ENCODE data around the gene REV3L.
"Not testable (repeated sequence)": the region's sequence is repeated elsewhere in the genome, so short reads cannot be mapped to it uniquely, and the experiment has no call there.

Gene REV3L

DNA sequence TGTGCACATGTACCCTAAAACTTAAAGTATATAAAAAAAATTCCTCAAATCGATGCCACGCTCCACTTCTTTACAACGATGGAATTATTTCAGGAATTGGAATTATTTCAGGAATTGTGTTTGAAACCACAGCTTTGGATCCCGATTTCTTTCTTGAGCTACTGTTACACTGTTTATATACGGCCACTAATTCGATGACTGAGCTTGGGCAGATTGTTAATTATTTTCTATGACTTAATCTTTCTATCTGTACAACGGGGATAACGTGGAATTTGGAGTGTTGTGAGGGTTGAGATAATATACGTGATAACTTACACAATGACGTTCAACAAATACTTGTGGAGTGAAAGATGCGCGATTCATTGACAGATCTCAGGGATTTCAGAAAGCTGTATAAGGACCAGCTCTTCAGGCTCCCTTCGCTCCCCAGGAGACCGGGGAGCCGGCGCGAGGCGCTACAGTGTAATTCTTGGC lies 224.4 kb downstream of the REV3L start:
- H3K9me2 ChIP-seq (replicated peaks; ENCODE audit: insufficient read depth, low read length): no peaks in the 10 kb centered on the region
- TF ChIP-seq, protein P1, sequence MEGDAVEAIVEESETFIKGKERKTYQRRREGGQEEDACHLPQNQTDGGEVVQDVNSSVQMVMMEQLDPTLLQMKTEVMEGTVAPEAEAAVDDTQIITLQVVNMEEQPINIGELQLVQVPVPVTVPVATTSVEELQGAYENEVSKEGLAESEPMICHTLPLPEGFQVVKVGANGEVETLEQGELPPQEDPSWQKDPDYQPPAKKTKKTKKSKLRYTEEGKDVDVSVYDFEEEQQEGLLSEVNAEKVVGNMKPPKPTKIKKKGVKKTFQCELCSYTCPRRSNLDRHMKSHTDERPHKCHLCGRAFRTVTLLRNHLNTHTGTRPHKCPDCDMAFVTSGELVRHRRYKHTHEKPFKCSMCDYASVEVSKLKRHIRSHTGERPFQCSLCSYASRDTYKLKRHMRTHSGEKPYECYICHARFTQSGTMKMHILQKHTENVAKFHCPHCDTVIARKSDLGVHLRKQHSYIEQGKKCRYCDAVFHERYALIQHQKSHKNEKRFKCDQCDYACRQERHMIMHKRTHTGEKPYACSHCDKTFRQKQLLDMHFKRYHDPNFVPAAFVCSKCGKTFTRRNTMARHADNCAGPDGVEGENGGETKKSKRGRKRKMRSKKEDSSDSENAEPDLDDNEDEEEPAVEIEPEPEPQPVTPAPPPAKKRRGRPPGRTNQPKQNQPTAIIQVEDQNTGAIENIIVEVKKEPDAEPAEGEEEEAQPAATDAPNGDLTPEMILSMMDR (IDR thresholded peaks at IDR 0.05; ENCODE audit: low read length): no peak
- TF ChIP-seq EZH2phosphoT487 (IDR thresholded peaks at IDR 0.05; ENCODE audit: low read length) (no peak), EZH2 (optimal IDR thresholded peaks at IDR 0.05; ENCODE audit: low read depth, low read length) (no peak)
- peak overlapping the region; percentile 32; the same call in 1 of the 2 replicates for H3K4me3 ChIP-seq (ENCODE audit: low read length)
- no peaks in the 10 kb centered on the region for H3K4me1 ChIP-seq (ENCODE audit: low read length)
- no peaks in the 10 kb centered on the region for H3K36me3 ChIP-seq (replicated peaks; ENCODE audit: insufficient read depth, low read length)
- peak overlapping the region; percentile 66 for H3K4me2 ChIP-seq (ENCODE audit: low read depth, low read length)
- H3K9me3 ChIP-seq (replicated peaks; ENCODE audit: insufficient read depth, low read length): no peaks in the 10 kb centered on the region
- no peak overlapping the region for H3K27ac ChIP-seq (ENCODE audit: low read length)
- no peak for DNase-seq
- no peaks in the 10 kb centered on the region for H4K20me1 ChIP-seq (ENCODE audit: insufficient read depth, low read length)
- H3K79me2 ChIP-seq (ENCODE audit: low read length): peaks cover 22% of the 10 kb centered on the region
- no peaks in the 10 kb centered on the region for H3K27me3 ChIP-seq (replicated peaks; ENCODE audit: insufficient read depth, low read length)
- H2AFZ ChIP-seq (ENCODE audit: low read length): peak overlapping the region; percentile 70
- H3K9ac ChIP-seq (ENCODE audit: low read length): peak overlapping the region; percentile 28; the same call in 1 of the 2 replicates
- H3F3A ChIP-seq (ENCODE audit: insufficient read depth, low read length): no peaks in the 10 kb centered on the region; the same call in 1 of the 2 replicates

DNA sequence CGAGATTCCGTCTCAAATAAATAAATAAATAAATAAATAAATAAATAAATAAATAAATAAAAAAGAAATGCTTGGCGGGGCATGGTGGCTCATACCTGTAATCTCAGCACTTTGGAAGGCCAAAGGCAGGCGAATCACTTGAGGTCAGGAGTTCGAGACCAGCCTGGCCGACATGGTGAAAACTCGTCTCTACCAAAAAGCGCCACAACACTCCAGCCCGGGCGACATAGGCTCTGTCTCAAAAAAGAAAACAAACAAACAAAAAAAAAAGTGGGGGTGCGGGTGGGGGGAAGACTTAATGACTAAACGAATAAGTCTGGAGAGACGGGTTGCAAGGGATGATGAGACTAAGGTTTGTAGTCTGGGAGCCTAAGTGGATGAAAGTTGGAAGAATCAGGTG lies 225.0 kb downstream of the REV3L start:
- Histone ChIP-seq H3K79me2 (ENCODE audit: low read length) (peaks cover 22% of the 10 kb centered on the region), H3K4me3 (ENCODE audit: low read length) (no peak overlapping the region), H3K27me3 (replicated peaks; ENCODE audit: insufficient read depth, low read length) (no peaks in the 10 kb centered on the region), H3K27ac (ENCODE audit: low read length) (no peak overlapping the region), H3K9me3 (replicated peaks; ENCODE audit: insufficient read depth, low read length) (no peaks in the 10 kb centered on the region), H3F3A (ENCODE audit: insufficient read depth, low read length) (no peaks in the 10 kb centered on the region; the same call in 1 of the 2 replicates), H3K9ac (ENCODE audit: low read length) (no peak overlapping the region), H4K20me1 (ENCODE audit: insufficient read depth, low read length) (no peaks in the 10 kb centered on the region), H3K4me1 (ENCODE audit: low read length) (no peaks in the 10 kb centered on the region), H3K36me3 (replicated peaks; ENCODE audit: insufficient read depth, low read length) (no peaks in the 10 kb centered on the region), H3K9me2 (replicated peaks; ENCODE audit: insufficient read depth, low read length) (no peaks in the 10 kb centered on the region), H3K4me2 (ENCODE audit: low read depth, low read length) (no peak overlapping the region), H2AFZ (ENCODE audit: low read length) (no peak overlapping the region)
- no peak for DNase-seq
- TF ChIP-seq, protein P1 (IDR thresholded peaks at IDR 0.05; ENCODE audit: low read length): no peak
- TF ChIP-seq EZH2 (optimal IDR thresholded peaks at IDR 0.05; ENCODE audit: low read depth, low read length) (no peak), EZH2phosphoT487 (IDR thresholded peaks at IDR 0.05; ENCODE audit: low read length) (no peak)

DNA sequence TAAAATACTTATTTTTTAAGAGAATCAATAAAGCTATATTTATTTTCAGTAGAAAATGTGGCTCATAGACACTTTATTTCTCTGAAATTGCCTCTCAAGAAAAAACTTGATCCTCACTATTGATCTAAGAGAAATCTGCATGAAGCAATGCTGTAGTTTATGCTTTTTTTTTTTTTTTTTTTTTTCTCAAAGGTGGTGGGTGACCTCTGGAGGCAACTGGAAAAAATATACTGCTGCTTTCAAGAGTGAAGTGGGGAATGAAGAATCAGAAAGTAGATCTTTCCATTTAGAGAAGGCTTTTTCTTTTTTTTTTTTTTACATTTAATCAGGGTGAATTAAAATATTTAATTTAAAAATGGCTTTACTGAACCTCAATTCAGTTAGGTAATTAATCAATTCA lies 226.4 kb downstream of the REV3L start:
- Histone ChIP-seq H3K36me3 (replicated peaks; ENCODE audit: insufficient read depth, low read length) (no peaks in the 10 kb centered on the region), H3K9me3 (replicated peaks; ENCODE audit: insufficient read depth, low read length) (no peaks in the 10 kb centered on the region), H3K4me1 (ENCODE audit: low read length) (no peaks in the 10 kb centered on the region), H3K27ac (ENCODE audit: low read length) (no peak overlapping the region), H3K9ac (ENCODE audit: low read length) (no peak overlapping the region), H2AFZ (ENCODE audit: low read length) (no peak overlapping the region), H3F3A (ENCODE audit: insufficient read depth, low read length) (no peaks in the 10 kb centered on the region; the same call in 1 of the 2 replicates), H3K27me3 (replicated peaks; ENCODE audit: insufficient read depth, low read length) (no peaks in the 10 kb centered on the region), H4K20me1 (ENCODE audit: insufficient read depth, low read length) (no peaks in the 10 kb centered on the region), H3K4me2 (ENCODE audit: low read depth, low read length) (no peak overlapping the region), H3K4me3 (ENCODE audit: low read length) (no peak overlapping the region), H3K9me2 (replicated peaks; ENCODE audit: insufficient read depth, low read length) (no peaks in the 10 kb centered on the region), H3K79me2 (ENCODE audit: low read length) (peaks cover 15% of the 10 kb centered on the region)
- no peak for TF ChIP-seq EZH2phosphoT487 (IDR thresholded peaks at IDR 0.05; ENCODE audit: low read length)
- no peak for TF ChIP-seq EZH2 (optimal IDR thresholded peaks at IDR 0.05; ENCODE audit: low read depth, low read length)
- TF ChIP-seq, protein P1 (IDR thresholded peaks at IDR 0.05; ENCODE audit: low read length): no peak
- DNase-seq: no peak

DNA sequence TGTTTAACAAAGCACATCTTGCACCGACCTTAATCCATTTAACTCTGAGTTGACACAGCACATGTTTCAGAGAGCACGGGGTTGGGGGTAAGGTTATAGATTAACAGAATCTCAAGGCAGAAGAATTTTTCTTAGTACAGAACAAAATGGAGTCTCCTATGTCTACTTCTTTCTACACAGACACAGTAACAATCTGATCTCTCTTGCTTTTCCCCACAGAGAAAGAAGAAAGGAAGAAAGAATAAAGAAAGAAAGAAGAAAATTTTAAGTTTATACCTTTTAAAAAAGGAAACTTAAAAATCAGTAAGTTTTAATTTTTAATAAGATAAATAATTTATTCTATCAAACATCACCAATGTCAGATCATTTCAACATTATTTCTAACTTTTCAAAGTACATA lies 227.2 kb downstream of the REV3L start:
- not testable (repeated sequence) for H2AFZ ChIP-seq (ENCODE audit: low read length); H3K36me3 ChIP-seq (replicated peaks; ENCODE audit: insufficient read depth, low read length); H3K4me1 ChIP-seq (ENCODE audit: low read length); H3K27ac ChIP-seq (ENCODE audit: low read length); H3F3A ChIP-seq (ENCODE audit: insufficient read depth, low read length); H3K9ac ChIP-seq (ENCODE audit: low read length); H3K79me2 ChIP-seq (ENCODE audit: low read length); H4K20me1 ChIP-seq (ENCODE audit: insufficient read depth, low read length); DNase-seq; H3K9me2 ChIP-seq (replicated peaks; ENCODE audit: insufficient read depth, low read length); H3K4me3 ChIP-seq (ENCODE audit: low read length); H3K9me3 ChIP-seq (replicated peaks; ENCODE audit: insufficient read depth, low read length); H3K27me3 ChIP-seq (replicated peaks; ENCODE audit: insufficient read depth, low read length); H3K4me2 ChIP-seq (ENCODE audit: low read depth, low read length)

Data from MM.1S (cell line).